ENCODE results near the gene SLC48A1. TPM values are rescaled to one million over a fixed set of nuclear protein-coding genes. Genes with fewer than 3 reads are reported as not detected.
A peak's percentile ranks its signal among the peaks of the same experiment; 100 is the strongest.

The SLC48A1 gene
- total RNA-seq, 1 donor from 2014 or later, result 19.8 TPM

DNA sequence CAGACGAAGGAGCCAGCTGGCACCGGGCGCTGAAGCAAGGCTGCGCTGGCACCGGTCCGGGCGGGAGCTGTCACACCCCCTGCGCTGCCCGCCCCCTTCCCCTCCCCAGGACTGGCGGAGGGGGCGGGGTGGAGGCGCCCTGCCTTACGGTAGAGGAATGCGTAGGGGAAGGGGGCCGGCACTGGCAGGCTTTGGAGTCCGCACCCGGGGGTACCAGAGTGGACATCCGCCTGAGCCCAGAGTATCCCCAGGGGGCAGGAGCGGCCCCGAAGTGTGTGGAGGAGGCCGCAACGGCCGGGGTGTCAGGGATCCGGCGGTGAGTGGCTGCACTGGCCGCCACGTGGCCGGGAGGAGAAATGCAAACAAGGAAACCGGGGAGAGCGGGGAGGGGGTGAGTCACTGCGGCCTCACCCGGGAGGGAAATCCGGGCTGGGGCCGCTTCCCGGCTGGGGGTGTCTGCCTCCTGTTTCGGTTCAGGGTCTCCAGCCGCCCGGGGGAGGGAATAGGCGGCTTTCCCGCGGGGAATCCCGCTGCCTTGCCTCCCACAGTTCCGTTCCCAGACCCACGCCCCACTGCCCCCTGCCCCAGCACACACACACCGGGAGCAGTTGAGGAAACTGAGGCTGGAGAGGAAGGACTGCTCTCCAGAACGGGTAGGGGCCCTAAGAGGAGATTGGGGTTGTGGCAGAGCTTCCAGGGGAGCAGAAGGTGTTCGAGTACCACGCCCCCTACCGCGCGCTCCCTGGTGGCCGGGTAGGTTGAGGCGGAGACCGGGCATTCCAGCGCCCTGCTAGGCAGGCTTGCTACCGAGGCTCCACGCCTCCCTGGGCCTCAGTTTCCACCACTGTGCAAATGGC lies 14.0 kb upstream of the SLC48A1 start, which contains the start of gene RAPGEF3:
TSS of gene RAPGEF3 (minus strand) at position 47 of the 857 bp plus-strand sequence. CDS start 324 bp downstream, outside the sequence.
- peak; percentile 80 for ATAC-seq

DNA sequence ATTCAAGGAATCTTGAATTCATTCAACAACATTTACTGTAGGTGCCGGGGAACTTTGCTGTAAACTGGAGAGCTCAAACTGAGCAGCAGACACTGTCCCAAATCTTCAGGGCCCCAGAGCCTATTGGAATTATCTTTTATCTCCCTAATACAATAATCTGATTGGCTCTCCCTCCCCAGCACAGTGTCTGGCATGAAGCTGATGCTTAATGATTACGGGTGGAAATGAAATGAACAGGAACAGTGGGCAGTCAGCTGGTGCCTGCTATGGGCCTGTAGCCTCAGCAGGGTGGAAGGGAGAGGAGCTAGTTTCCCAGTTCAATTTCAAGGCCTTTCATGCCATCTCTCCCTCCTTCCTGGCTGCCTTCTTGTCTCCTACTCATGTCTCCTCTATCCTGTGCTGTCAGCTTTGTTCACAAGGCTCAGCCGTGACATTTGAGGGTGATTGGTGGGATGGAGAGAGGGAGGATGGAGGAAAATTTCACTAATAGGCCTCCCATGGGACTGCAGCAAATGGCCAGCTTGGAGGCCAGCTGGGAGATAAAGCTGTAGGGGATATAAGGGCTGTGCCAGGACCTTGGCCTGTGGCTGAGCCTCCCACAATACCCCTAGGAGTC lies 10.1 kb upstream of the SLC48A1 start:
- ATAC-seq, result no peak

DNA sequence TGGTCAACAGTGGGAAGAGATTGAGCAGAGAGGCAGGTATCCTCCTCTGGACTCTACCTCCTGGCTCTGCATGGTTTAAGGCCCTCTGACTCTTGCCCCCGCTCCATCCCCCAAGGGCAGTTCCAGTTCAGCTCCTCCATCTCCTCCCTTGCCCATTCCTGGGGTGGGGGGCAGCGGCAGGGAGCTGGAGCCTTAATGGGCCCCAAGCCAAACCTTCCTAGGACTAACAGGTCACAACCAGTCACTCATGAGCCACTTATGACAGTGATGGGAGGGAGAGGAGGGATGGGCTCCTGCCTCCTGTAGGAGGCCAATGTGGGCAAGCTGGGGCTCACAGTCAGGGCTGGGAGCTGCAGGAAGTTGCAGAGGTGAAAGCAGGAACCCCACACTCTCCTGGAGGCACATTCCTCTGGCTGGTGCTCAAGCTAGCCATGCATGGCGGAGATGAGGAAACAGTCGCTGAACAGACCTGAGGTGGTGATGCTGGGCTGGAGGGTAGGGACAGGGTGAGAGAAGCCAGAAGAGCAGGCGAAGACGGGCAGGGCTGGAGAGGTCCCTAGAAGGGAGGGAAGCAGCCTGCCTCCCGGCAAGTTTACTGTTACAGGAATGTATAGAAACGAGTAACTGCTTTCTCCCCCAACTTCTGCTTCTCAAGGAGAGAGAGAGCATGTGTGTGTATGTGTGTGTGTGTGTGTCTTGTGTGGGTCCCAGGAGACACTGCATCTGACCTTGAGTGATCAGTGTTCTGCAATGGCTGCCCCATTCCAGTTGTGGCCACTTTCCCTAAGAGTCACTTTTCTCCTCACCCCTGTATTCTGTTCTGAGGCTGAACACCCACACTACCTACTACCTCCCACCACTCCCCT lies 9.3 kb upstream of the SLC48A1 start:
- peak; percentile 68 for ATAC-seq

- no peak for ATAC-seq
Measured at GRCh38 chr12:47766502-47767215, 6.4 kb upstream of the SLC48A1 start.

DNA sequence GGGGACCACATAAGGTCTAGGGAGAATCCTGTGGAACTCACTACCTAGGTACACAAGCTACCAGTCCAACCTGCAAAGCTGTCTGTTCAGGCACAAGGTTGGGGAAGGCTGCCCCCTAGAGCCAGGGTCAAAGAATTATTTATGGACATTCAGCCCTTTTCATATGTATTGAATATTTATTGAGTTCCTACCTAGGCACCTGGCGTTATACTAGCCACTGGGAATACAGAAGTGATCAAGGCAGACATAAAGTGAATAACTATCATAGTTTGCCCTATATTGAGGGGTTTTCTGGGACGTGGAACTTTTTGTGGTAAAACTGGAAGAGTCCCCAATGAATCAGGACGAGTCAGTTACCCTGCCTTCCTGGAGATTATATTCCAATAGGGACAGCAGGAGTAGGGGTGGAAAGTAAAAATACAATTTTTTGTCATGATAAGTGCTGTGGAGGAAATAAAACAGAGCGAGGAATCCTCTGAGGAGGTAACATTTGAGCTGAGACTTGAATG lies 5.8 kb upstream of the SLC48A1 start:
- peak; percentile 55 for ATAC-seq

GRCh38 chr12:47768323-47768811 lies 4.7 kb upstream of the SLC48A1 start:
- ATAC-seq, result no peak

- no peak for ATAC-seq
Measured at GRCh38 chr12:47769234-47770085, 3.6 kb upstream of the SLC48A1 start.

DNA sequence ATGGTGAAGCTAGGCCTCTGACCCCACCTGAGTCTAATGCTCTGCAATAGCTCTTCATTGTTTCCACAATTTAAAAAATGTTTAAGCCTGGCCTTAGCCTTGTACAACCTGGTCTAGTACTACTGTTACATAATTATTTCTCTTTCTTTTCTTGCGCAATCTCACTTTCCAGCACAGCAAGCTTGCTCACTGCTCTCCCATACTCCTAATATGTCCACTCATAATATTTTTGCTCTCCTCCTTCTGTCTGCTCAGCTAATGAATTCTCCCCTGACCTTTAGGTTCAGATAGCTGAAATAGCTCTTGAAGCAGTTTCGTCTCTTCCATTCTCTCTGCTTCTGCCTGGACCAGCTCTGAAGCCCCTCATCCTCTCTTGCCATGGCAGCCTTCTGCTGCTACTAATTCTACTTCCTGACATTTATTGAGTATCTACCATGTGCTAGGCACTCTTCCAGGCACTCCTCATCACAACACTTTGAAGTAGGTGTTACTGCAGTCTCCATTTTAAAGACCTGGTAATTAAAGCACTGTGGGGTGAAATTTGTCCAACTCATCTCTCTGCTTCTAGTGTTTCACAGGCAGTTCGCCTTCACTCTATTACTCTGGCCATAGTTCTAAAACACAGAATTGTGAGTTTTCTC lies 2.8 kb upstream of the SLC48A1 start:
- ATAC-seq, result no peak

GRCh38 chr12:47771304-47771703 lies 1.7 kb upstream of the SLC48A1 start:
- no peak for ATAC-seq

DNA sequence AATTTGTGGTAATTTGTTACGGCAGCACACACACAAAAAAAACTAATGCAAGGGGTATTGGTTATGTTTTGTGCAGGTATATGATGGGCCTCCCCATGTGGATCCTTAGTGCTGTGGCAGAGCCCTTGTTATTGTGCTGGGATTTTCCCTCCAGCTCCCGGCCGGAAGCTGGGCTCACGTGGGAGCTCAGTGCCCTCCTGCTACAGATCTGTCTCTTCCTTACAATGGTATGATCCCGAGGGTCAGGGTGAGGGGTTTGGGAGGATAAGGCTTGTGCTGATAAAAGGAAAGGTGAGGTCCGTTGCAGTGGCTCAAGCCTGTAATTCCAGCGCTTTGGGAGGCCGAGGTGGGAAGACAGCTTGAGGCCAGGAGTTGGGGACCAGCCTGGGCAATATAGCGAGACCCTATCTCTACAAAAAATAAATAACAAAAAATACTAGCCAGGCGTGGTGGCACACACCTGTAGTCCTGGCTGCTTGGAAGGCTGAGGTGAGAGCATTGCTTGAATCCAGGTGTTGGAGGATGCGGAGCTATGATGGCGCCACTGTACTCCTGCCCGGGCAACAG lies 861 bp upstream of the SLC48A1 start:
- ATAC-seq, result no peak

DNA sequence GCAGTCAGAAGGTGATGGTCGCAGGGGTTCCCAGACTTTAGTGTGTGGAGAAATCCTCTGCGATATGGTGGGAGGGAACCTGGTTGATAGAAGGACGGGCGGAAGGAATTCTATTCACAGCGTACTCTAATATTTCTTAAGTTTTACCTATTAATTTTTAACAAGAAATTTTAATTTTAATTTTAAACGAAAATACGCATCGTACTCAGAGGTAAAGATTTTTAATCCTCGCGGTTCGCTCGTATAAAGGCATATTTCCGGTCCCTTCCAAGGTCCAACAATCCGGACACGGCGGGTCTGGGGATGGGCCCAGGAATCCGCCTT lies 338 bp upstream of the SLC48A1 start:
- ATAC-seq, result no peak

DNA sequence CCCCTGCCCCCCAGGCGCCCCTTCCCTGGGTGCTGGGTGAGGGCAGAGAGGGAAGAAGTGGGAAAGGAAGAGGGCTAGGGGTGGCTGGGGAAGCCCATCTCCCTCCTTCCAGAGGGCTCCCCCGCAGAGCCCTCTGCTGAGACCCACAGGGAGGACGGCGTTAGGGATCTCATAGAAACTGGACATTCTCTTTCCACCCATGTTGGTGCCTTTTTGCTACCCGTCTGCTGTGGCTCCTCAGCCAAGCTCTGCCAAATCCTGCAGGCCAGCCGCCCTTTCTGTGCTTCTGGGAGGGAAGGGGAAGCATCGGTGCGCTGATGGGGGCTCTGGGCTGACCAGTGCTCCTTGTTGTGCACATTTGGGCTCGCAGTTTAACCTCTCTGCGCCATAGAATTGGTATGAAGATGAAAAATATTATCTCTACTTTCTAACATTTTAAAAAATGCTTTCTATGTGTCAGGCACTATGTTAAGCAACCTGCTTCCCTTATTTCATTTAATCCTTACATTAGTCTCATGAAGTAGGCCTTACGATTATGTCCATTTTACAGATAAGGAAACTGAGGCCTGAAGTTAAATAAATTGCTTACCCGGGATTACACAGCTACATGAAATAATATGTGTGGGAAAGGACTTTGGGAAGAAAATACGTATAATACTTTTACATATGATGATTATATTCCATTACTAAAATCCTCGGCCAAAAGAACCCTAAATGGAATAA lies 981 bp downstream of the SLC48A1 start:
- no peak for ATAC-seq

DNA sequence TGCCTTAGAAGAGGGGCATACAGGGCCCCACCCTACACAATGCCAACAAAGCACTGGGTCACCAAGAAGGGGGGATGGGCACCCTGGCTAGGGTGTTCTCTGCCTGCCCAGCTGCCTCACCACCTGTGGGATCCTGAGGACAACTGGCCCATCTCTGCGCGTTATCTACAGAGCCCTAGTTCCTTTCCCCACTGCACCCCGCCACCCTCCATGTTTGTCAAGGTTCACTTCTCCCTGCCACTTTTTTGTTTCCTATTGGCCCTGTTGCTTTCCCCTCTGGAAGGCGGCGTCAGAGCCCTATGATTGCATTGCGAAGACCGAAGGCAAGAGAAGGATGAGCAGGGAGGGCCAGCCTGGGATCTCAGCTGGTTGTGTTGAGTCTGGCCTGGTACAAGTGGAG lies 1.6 kb downstream of the SLC48A1 start:
- no peak for ATAC-seq

GRCh38 chr12:47775100-47775911 lies 2.3 kb downstream of the SLC48A1 start:
- no peak for ATAC-seq

- ATAC-seq, result no peak
Measured at GRCh38 chr12:47776471-47777143, 3.6 kb downstream of the SLC48A1 start.

DNA sequence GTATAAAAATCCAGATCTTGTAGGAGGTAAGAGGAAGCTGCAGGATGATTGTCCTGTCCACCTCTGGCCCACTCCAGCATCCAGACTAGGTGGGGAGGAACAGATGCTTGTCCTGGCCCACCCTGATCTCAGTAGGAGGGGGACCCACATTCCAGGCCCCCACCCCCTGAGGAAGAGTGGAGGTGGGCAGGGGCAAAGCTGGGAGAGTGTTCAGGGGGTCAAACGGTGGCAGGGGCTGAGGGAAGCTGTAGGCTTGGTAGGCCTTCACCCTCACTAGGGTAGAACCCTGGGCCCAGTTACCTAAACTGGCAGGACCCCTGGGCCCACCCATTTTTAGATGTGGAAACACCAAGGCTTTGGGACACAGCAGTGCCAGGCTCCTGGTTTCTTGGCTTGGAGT lies 4.1 kb downstream of the SLC48A1 start:
- ATAC-seq, result no peak

DNA sequence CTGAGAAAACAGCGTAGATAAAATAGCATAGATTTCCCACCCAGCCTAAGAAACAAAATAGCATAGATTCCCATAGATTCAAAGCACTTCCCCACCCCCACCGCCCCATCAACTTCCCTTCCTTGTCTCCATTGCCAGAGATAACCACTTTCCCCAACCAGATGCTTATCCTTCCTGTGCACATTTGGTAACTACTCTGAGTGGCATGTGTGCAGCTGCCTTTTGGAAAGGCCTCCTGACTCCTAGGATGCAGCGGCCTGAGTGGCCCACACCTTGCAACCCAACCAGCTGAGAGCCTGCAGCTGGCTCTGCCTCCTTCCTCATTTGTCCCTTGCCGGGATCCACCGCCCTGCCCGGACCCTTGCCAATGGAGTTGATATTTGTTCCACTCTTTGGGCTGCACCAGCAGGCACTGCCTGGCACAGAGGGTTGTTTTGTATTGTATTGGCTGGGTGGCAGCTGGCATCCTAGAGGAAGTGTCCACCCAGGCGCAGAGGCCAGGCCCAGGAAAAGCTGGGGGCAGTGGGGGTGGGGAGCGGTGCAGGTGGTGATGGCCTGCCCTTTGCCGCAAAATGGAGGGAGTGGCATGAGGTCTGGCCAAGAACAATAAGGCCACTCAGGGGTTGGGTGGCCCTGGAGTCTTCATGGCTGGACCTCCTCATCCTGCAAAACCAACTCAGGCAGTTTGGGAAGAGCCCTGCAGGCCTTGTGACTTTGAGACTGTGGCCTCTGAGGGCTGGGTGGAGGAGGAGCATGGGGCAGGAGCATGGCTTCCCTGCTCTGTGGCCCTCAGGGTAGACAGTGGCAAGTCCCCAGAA lies 4.9 kb downstream of the SLC48A1 start:
- ATAC-seq, result no peak

Data from esophagus mucosa (tissue), 1 donor.